Measurements from ENCODE around the gene PDE4C. TPM values are rescaled to one million over a fixed set of nuclear protein-coding genes. Genes with fewer than 3 reads are reported as not detected.

The PDE4C gene
- total RNA-seq, 4 donors from 2014 or later: not detected

- no peak for TF ChIP-seq CTCF (IDR thresholded peaks at IDR 0.05; ENCODE audit: low read depth)
These were observed 930 bp upstream of the PDE4C start for GRCh38 chr19:18226956-18227780.

GRCh38 chr19:18225355-18225701 lies 910 bp downstream of the PDE4C start:
- no peak for TF ChIP-seq CTCF (IDR thresholded peaks at IDR 0.05; ENCODE audit: low read depth)

- TF ChIP-seq CTCF (IDR thresholded peaks at IDR 0.05; ENCODE audit: low read depth): no peak
These were observed 1.5 kb downstream of the PDE4C start for GRCh38 chr19:18224525-18225354.

GRCh38 chr19:18223860-18224524 lies 2.2 kb downstream of the PDE4C start:
- TF ChIP-seq CTCF (IDR thresholded peaks at IDR 0.05; ENCODE audit: low read depth): no peak

- TF ChIP-seq CTCF (IDR thresholded peaks at IDR 0.05; ENCODE audit: low read depth): no peak
These were observed 4.2 kb downstream of the PDE4C start for GRCh38 chr19:18221815-18222725.

GRCh38 chr19:18220632-18221275 lies 5.5 kb downstream of the PDE4C start:
- TF ChIP-seq CTCF (IDR thresholded peaks at IDR 0.05; ENCODE audit: low read depth): no peak

All from subcutaneous adipose tissue (tissue), 4 donors.